Stimulated activated CD4-positive, alpha-beta T cell treated with anti-CD3 and anti-CD28 coated beads, TNF-alpha, amount 100 ng/mL, for 4 hours (primary cell): ENCODE data around the gene MINDY4.

Experiments
- DNase-seq, 3 experiments: peaks; one replicate each; pipeline ENCODE4 v3.0.0-alpha.2; 2020; ENCODE audit warnings: low read depth in 3 of 3

The MINDY4 gene

GRCh38 chr7:30877015-30877769, 106.0 kb downstream of the MINDY4 start:
- no peak for DNase-seq

GRCh38 chr7:30877993-30878392, 106.8 kb downstream of the MINDY4 start:
- DNase-seq = no peak

- DNase-seq = no peak
These were observed 108.2 kb downstream of the MINDY4 start for GRCh38 chr7:30879139-30880124.

GRCh38 chr7:30880125-30880720, 109.0 kb downstream of the MINDY4 start:
- no peak for DNase-seq

- DNase-seq = no peak
These were observed 109.7 kb downstream of the MINDY4 start for GRCh38 chr7:30880941-30881340.

- DNase-seq = no peak
These were observed 110.2 kb downstream of the MINDY4 start for GRCh38 chr7:30881448-30881847.

- no peak for DNase-seq
These were observed 113.7 kb downstream of the MINDY4 start for GRCh38 chr7:30884881-30885280.

GRCh38 chr7:30886608-30887011, 115.4 kb downstream of the MINDY4 start:
- no peak for DNase-seq

- no peak for DNase-seq
These were observed 116.3 kb downstream of the MINDY4 start for GRCh38 chr7:30887464-30887872.

- DNase-seq = no peak
These were observed 117.5 kb downstream of the MINDY4 start for GRCh38 chr7:30888747-30889146.

- no peak for DNase-seq
These were observed 119.0 kb downstream of the MINDY4 start for GRCh38 chr7:30890226-30890625.

- no peak for DNase-seq
These were observed 122.1 kb downstream of the MINDY4 start for GRCh38 chr7:30893357-30893756.

- no peak for DNase-seq
These were observed 122.8 kb downstream of the MINDY4 start for GRCh38 chr7:30894009-30894408.

GRCh38 chr7:30894866-30895605, 123.8 kb downstream of the MINDY4 start:
- DNase-seq = no peak

GRCh38 chr7:30896036-30896435, 124.8 kb downstream of the MINDY4 start:
- DNase-seq = no peak

GRCh38 chr7:30896783-30897637, 125.8 kb downstream of the MINDY4 start:
- DNase-seq = no peak

GRCh38 chr7:30897770-30898169, 126.6 kb downstream of the MINDY4 start:
- no peak for DNase-seq

- no peak for DNase-seq
These were observed 127.2 kb downstream of the MINDY4 start for GRCh38 chr7:30898411-30898810.

GRCh38 chr7:30899066-30899465, 127.8 kb downstream of the MINDY4 start:
- DNase-seq = no peak

GRCh38 chr7:30899630-30900029, 128.4 kb downstream of the MINDY4 start:
- no peak for DNase-seq

GRCh38 chr7:30900053-30900452, 128.8 kb downstream of the MINDY4 start:
- DNase-seq = no peak
